ENCODE data around the gene ACOXL.

DNA sequence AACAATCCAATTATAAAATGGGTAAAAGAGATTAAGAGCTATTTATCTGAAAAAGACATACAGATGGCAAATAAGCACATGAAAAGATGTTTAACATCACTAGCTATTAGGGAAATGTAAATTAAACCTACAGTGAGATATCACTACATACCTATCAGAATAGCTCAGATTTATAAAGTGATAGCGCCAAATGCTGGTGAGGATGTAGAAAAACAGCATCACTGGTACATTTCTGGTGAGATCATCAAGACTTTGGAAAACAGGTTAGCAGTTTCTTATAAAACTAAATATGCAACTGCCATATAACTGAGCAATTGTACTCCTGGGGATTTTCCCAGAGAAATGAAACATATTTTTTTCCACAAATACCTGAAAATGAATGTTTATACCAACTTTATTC, 100.4 kb downstream of the ACOXL start:
- no peak for TF ChIP-seq POLR2A (IDR thresholded peaks at IDR 0.05; ENCODE audit: low read depth, low read length)
- TF ChIP-seq, protein P1, sequence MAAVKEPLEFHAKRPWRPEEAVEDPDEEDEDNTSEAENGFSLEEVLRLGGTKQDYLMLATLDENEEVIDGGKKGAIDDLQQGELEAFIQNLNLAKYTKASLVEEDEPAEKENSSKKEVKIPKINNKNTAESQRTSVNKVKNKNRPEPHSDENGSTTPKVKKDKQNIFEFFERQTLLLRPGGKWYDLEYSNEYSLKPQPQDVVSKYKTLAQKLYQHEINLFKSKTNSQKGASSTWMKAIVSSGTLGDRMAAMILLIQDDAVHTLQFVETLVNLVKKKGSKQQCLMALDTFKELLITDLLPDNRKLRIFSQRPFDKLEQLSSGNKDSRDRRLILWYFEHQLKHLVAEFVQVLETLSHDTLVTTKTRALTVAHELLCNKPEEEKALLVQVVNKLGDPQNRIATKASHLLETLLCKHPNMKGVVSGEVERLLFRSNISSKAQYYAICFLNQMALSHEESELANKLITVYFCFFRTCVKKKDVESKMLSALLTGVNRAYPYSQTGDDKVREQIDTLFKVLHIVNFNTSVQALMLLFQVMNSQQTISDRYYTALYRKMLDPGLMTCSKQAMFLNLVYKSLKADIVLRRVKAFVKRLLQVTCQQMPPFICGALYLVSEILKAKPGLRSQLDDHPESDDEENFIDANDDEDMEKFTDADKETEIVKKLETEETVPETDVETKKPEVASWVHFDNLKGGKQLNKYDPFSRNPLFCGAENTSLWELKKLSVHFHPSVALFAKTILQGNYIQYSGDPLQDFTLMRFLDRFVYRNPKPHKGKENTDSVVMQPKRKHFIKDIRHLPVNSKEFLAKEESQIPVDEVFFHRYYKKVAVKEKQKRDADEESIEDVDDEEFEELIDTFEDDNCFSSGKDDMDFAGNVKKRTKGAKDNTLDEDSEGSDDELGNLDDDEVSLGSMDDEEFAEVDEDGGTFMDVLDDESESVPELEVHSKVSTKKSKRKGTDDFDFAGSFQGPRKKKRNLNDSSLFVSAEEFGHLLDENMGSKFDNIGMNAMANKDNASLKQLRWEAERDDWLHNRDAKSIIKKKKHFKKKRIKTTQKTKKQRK (IDR thresholded peaks at IDR 0.05; ENCODE audit: low read depth, low read length) = no peak
- no peak for TF ChIP-seq FOXM1 (IDR thresholded peaks at IDR 0.05; ENCODE audit: low read depth, low read length)
- no peak for TF ChIP-seq NKRF (conservative IDR thresholded peaks at IDR 0.05)
- TF ChIP-seq IKZF1 (conservative IDR thresholded peaks at IDR 0.05) = no peak
- no peak for TF ChIP-seq HDAC2 (IDR thresholded peaks at IDR 0.05)
- TF ChIP-seq, protein P2, sequence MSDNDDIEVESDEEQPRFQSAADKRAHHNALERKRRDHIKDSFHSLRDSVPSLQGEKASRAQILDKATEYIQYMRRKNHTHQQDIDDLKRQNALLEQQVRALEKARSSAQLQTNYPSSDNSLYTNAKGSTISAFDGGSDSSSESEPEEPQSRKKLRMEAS (IDR thresholded peaks at IDR 0.05; ENCODE audit: low read depth, low read length) = no peak
- TF ChIP-seq, protein P3, sequence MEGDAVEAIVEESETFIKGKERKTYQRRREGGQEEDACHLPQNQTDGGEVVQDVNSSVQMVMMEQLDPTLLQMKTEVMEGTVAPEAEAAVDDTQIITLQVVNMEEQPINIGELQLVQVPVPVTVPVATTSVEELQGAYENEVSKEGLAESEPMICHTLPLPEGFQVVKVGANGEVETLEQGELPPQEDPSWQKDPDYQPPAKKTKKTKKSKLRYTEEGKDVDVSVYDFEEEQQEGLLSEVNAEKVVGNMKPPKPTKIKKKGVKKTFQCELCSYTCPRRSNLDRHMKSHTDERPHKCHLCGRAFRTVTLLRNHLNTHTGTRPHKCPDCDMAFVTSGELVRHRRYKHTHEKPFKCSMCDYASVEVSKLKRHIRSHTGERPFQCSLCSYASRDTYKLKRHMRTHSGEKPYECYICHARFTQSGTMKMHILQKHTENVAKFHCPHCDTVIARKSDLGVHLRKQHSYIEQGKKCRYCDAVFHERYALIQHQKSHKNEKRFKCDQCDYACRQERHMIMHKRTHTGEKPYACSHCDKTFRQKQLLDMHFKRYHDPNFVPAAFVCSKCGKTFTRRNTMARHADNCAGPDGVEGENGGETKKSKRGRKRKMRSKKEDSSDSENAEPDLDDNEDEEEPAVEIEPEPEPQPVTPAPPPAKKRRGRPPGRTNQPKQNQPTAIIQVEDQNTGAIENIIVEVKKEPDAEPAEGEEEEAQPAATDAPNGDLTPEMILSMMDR (IDR thresholded peaks at IDR 0.05 in 2 of 3, conservative IDR thresholded peaks at IDR 0.05 in 1 of 3; ENCODE audit: control insufficient read depth in 2 of 3, extremely low read depth in 1 of 3, insufficient read depth in 1 of 3, low read depth in 3 of 3, low read length in 3 of 3) = no peak; a peak in 1 of 6 replicates
- TF ChIP-seq RCOR1 (conservative IDR thresholded peaks at IDR 0.05; ENCODE audit: low read depth, low read length) = no peak
- no peak for TF ChIP-seq GATAD2B (conservative IDR thresholded peaks at IDR 0.05; ENCODE audit: low read depth)
- TF ChIP-seq SMAD1 (IDR thresholded peaks at IDR 0.05; ENCODE audit: low read depth, partially characterized antibody) = no peak
- TF ChIP-seq, protein P4, sequence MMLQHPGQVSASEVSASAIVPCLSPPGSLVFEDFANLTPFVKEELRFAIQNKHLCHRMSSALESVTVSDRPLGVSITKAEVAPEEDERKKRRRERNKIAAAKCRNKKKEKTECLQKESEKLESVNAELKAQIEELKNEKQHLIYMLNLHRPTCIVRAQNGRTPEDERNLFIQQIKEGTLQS (IDR thresholded peaks at IDR 0.05; ENCODE audit: borderline replicate concordance, extremely low read depth, low read depth, low read length) = no peak
- no peak for TF ChIP-seq FOS (IDR thresholded peaks at IDR 0.05; ENCODE audit: borderline replicate concordance, extremely low read depth, insufficient read length)
- no peak for TF ChIP-seq ZNF274 (IDR thresholded peaks at IDR 0.05; ENCODE audit: insufficient read depth, insufficient read length)

Measured in GM12878 (cell line).